ENCODE results near the gene CCDC178. TPM values are rescaled to one million over a fixed set of nuclear protein-coding genes. Genes with fewer than 3 reads are reported as not detected.
A peak's percentile ranks its signal among the peaks of the same experiment; 100 is the strongest.

Gene CCDC178
- total RNA-seq, 1 donor from 2014 or later: 2.8 TPM

DNA sequence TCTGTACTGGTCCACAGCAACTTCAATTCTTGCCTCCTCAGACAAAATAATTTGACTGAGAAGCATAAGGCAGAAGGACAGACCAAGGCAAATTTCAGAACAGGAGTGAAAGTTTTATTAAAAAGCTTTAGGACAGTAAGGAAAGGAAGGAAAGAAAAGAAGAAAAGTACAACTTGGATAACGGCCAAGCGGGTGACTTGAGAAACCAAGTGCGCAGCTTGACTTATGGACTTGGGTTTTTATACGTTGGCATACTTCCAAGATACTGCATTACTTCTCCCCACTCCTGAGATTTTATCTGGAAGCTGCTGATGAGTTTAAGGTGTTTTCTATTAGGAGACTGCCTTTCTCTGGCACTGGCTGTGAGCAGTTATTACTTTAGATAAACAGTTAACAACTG lies 64.7 kb downstream of the CCDC178 start:
- TF ChIP-seq, protein P1, sequence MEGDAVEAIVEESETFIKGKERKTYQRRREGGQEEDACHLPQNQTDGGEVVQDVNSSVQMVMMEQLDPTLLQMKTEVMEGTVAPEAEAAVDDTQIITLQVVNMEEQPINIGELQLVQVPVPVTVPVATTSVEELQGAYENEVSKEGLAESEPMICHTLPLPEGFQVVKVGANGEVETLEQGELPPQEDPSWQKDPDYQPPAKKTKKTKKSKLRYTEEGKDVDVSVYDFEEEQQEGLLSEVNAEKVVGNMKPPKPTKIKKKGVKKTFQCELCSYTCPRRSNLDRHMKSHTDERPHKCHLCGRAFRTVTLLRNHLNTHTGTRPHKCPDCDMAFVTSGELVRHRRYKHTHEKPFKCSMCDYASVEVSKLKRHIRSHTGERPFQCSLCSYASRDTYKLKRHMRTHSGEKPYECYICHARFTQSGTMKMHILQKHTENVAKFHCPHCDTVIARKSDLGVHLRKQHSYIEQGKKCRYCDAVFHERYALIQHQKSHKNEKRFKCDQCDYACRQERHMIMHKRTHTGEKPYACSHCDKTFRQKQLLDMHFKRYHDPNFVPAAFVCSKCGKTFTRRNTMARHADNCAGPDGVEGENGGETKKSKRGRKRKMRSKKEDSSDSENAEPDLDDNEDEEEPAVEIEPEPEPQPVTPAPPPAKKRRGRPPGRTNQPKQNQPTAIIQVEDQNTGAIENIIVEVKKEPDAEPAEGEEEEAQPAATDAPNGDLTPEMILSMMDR (conservative IDR thresholded peaks at IDR 0.05): no peak
- no peaks in the 10 kb centered on the region for H3K36me3 Mint-ChIP-seq
- no peaks in the 10 kb centered on the region for H3K27me3 Mint-ChIP-seq
- peaks cover 12% of the 10 kb centered on the region for H3K4me1 Mint-ChIP-seq (ENCODE audit: unreplicated experiment)
- no peak for DNase-seq (ENCODE audit: extremely low spot score, unreplicated experiment)
- no peak overlapping the region for H3K4me3 Mint-ChIP-seq
- no peak overlapping the region for H3K27ac Mint-ChIP-seq
- no peaks in the 10 kb centered on the region for H3K9me3 Mint-ChIP-seq

DNA sequence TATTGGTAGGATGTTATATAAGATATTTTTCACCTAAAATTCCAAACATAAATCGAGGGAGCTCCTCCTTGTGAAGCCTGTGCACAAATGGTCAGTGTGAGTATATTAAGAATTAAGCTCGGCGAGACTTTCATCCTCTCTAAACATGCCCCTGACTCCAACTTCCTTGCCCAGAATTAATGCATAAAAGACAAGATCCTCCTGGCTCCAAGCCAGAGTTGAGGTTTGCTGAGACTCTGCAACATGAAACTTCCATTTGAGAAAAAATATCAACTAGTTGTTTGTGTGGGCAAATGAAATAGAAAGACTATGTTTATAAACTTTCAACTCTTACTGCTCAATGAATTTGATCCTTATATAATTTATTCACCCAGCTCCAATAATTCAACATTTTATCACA lies 68.1 kb downstream of the CCDC178 start:
- no peak overlapping the region for H3K27ac Mint-ChIP-seq
- no peak for DNase-seq (ENCODE audit: extremely low spot score, unreplicated experiment)
- H3K27me3 Mint-ChIP-seq: no peaks in the 10 kb centered on the region

DNA sequence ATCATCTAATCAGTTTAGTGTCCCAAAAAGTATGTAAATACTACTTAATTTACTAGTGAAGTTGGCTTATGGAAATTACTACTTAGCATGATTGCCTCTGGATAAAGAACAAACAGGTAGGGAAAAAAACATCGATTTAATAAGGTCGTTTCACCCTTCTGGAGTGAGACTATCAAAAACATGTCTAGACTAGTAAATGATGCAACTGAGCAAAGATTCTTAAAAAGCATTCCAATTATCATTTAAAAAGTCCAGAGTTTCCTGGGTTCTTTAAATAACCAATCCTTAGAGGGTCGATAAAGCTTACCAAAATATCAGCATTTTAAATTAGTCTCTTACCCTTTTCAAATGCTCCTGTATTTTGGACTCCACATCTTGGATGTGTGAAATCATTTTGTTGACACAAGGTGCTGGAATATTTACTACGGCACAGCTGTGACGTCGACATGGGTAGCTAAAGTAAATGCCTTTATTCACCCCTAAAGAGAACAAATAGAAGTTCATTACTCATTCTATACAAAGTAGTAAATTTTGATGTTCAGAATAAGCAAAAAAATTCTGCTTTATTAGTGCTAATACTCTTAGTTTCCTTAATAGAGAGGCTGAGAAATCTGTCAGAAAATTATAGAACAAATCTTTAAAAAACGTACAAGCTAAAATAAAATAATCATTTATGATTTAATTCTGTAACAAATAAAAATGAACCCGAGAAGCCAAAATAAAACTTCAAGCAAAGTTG lies 70.6 kb downstream of the CCDC178 start:
- Mint-ChIP-seq H3K27ac (no peak overlapping the region), H3K9me3 (no peaks in the 10 kb centered on the region), H3K4me3 (no peak overlapping the region), H3K27me3 (no peaks in the 10 kb centered on the region), H3K4me1 (ENCODE audit: unreplicated experiment) (peaks cover 12% of the 10 kb centered on the region), H3K36me3 (no peaks in the 10 kb centered on the region)
- TF ChIP-seq, protein P1 (conservative IDR thresholded peaks at IDR 0.05): no peak
- no peak for DNase-seq (ENCODE audit: extremely low spot score, unreplicated experiment)

More for the DNA sequence above, 68.1 kb downstream of the CCDC178 start:
- H3K36me3 Mint-ChIP-seq: no peaks in the 10 kb centered on the region
- H3K4me1 Mint-ChIP-seq (ENCODE audit: unreplicated experiment): peaks cover 12% of the 10 kb centered on the region
- TF ChIP-seq, protein P1 (conservative IDR thresholded peaks at IDR 0.05): no peak
- no peak overlapping the region for H3K4me3 Mint-ChIP-seq
- H3K9me3 Mint-ChIP-seq: no peaks in the 10 kb centered on the region

DNA sequence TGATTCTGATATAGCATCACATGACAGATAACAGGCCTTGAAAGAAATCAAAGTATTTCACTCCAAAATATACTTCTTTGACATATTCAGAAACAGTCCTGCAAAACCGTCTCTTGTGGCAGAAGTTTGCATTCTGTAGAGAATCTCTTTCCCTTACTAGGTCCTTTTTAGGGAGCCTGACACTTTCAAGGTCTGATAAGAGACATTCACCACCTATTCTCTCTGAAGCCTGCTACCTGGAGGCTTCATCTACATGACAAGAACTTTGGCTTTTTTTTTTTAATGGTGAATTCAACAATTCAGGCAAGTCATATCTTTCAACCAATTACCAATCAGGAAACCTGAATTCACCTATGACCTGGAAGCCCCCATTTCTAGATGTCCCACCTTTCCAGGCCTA lies 83.8 kb downstream of the CCDC178 start:
- H3K4me3 Mint-ChIP-seq: no peak overlapping the region
- DNase-seq (ENCODE audit: extremely low spot score, unreplicated experiment): no peak
- H3K36me3 Mint-ChIP-seq: no peaks in the 10 kb centered on the region
- TF ChIP-seq, protein P1 (conservative IDR thresholded peaks at IDR 0.05): no peak
- H3K27ac Mint-ChIP-seq: no peak overlapping the region
- H3K9me3 Mint-ChIP-seq: no peaks in the 10 kb centered on the region
- peaks cover 5% of the 10 kb centered on the region for H3K4me1 Mint-ChIP-seq (ENCODE audit: unreplicated experiment)
- no peaks in the 10 kb centered on the region for H3K27me3 Mint-ChIP-seq

DNA sequence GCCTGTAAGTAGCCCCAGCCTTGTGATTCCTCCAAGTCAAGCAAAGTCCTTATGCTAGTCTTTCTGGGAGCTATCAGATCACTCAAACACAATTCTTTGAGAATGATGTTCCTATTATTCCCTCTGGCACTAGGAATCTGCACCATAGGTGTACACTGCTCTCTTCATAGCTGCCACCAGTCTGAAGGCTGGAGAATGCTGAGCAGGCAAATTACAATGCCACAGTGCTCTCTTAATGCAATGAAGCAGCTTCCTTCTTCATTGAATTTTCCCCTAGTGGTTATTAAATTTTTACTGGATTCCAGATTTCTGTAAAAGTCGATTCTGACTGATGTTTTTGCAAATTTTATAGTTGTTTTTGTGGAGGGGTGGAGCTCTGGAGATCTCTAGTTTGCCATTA lies 84.8 kb downstream of the CCDC178 start:
- DNase-seq (ENCODE audit: extremely low spot score, unreplicated experiment): no peak
- Mint-ChIP-seq H3K27me3 (no peaks in the 10 kb centered on the region), H3K36me3 (no peaks in the 10 kb centered on the region), H3K4me1 (ENCODE audit: unreplicated experiment) (peaks cover 5% of the 10 kb centered on the region), H3K4me3 (no peak overlapping the region), H3K9me3 (no peaks in the 10 kb centered on the region), H3K27ac (no peak overlapping the region)
- TF ChIP-seq, protein P1 (conservative IDR thresholded peaks at IDR 0.05): peak; percentile 36
